OCI-LY1 (cell line): ENCODE data around the gene C17orf50.

ENCODE experiments used
- H2AFZ ChIP-seq: fragments of 200-600 bp; sonication (generic), shearing (Covaris generic); 2 replicates; pipeline ENCODE4 v1.6.0; 2014; ENCODE audit warnings: antibody characterized with exemption, mild to moderate bottlenecking, low read length
- H3F3A ChIP-seq: fragments of 200-600 bp; sonication (generic), shearing (Covaris generic); 2 replicates; pipeline ENCODE4 v1.6.0; 2014; ENCODE audit warnings: mild to moderate bottlenecking, antibody characterized with exemption, low read length, moderate library complexity; ENCODE audit not compliant: insufficient read depth
- H3K27ac ChIP-seq: fragments of 200-600 bp; sonication (generic); 2 replicates; pipeline ENCODE4 v1.5.1; 2014; ENCODE audit warnings: low read length, mixed run types, mild to moderate bottlenecking, low read depth; ENCODE audit not compliant: poor library complexity, severe bottlenecking
- H3K27me3 ChIP-seq: fragments of 200-600 bp; sonication (generic); 2 replicates; pipeline ENCODE4 v1.6.0; 2014; ENCODE audit warnings: antibody characterized with exemption, mild to moderate bottlenecking, low read length, moderate library complexity; ENCODE audit not compliant: insufficient read depth
- H3K36me3 ChIP-seq: fragments of 200-600 bp; sonication (generic); 2 replicates; pipeline ENCODE4 v1.6.1; 2014; ENCODE audit warnings: mild to moderate bottlenecking, antibody characterized with exemption, low read length, moderate library complexity, mixed read lengths; ENCODE audit not compliant: insufficient read depth
- H3K4me1 ChIP-seq: fragments of 200-600 bp; sonication (generic); 2 replicates; pipeline ENCODE4 v1.5.1; 2014; ENCODE audit warnings: mild to moderate bottlenecking, low read length, moderate library complexity; ENCODE audit not compliant: insufficient read depth, severe bottlenecking
- H3K4me2 ChIP-seq: fragments of 200-600 bp; sonication (generic), shearing (Covaris generic); 2 replicates; pipeline ENCODE4 v1.6.1; 2014; ENCODE audit warnings: low read length
- H3K4me3 ChIP-seq: fragments of 200-600 bp; sonication (generic); 2 replicates; pipeline ENCODE4 v1.5.1; 2014; ENCODE audit warnings: low read length, low read depth, mild to moderate bottlenecking, mixed read lengths; ENCODE audit not compliant: poor library complexity, severe bottlenecking
- H3K79me2 ChIP-seq: fragments of 200-600 bp; shearing (Covaris generic); 2 replicates; pipeline ENCODE4 v1.6.1; 2016; ENCODE audit warnings: mixed run types, low read length, mixed read lengths; ENCODE audit not compliant: insufficient read depth
- H3K9ac ChIP-seq: fragments of 200-600 bp; sonication (generic), shearing (Covaris generic); 2 replicates; pipeline ENCODE4 v1.6.1; 2014; ENCODE audit warnings: mild to moderate bottlenecking, low read length, mixed read lengths
- H3K9me2 ChIP-seq: fragments of 200-600 bp; sonication (generic), shearing (Covaris generic); 2 replicates; pipeline ENCODE4 v1.6.1; 2014; ENCODE audit warnings: low read depth, mild to moderate bottlenecking, low read length, mixed read lengths
- H3K9me3 ChIP-seq: fragments of 200-600 bp; shearing (Covaris generic); 2 replicates; pipeline ENCODE4 v1.6.1; 2014; ENCODE audit warnings: low read length, mixed read lengths
- H4K20me1 ChIP-seq: fragments of 200-600 bp; sonication (generic), shearing (Covaris generic); 2 replicates; pipeline ENCODE4 v1.6.0; 2016; ENCODE audit warnings: mild to moderate bottlenecking, low read length; ENCODE audit not compliant: insufficient read depth
- CTCF ChIP-seq: fragments of 200-600 bp; sonication (generic), shearing (Covaris generic); IDR thresholded peaks from 2 replicates; pipeline ENCODE4 v1.5.1; 2017; ENCODE audit warnings: mild to moderate bottlenecking, antibody characterized with exemption, low read length, moderate library complexity, mixed read lengths
- EZH2 ChIP-seq: fragments of 200-600 bp; sonication (generic), shearing (Covaris generic); IDR thresholded peaks from 2 replicates; pipeline ENCODE4 v1.8.0; 2017; ENCODE audit warnings: borderline replicate concordance, mixed run types, mild to moderate bottlenecking, antibody characterized with exemption, low read length, moderate library complexity, mixed read lengths

Gene C17orf50

GRCh38 chr17:35775039-35775438, 14.4 kb downstream of the C17orf50 start:
- H4K20me1 ChIP-seq: no peaks in the 10 kb centered on the region
- H3K36me3 ChIP-seq: no peaks in the 10 kb centered on the region
- H3K4me1 ChIP-seq: no peaks in the 10 kb centered on the region
- H3K9me2 ChIP-seq: no peaks in the 10 kb centered on the region
- H3K4me2 ChIP-seq: no peak overlapping the region
- H3K27ac ChIP-seq: no peak overlapping the region
- H3F3A ChIP-seq: no peaks in the 10 kb centered on the region
- H3K4me3 ChIP-seq: no peak overlapping the region
- H3K27me3 ChIP-seq: 0 out of 2 replicates have a peak, but pooled peaks cover 5% of the 10 kb centered on the region
- H3K9me3 ChIP-seq: no peaks in the 10 kb centered on the region
- H3K79me2 ChIP-seq: no peaks in the 10 kb centered on the region
- TF ChIP-seq EZH2 (no peak), CTCF (no peak)
- no peak overlapping the region for H3K9ac ChIP-seq
- no peak overlapping the region for H2AFZ ChIP-seq

- Histone ChIP-seq H3F3A (no peaks in the 10 kb centered on the region), H3K9me2 (no peaks in the 10 kb centered on the region), H3K9ac (no peak overlapping the region), H3K4me3 (no peak overlapping the region), H3K79me2 (no peaks in the 10 kb centered on the region), H2AFZ (no peak overlapping the region), H3K4me2 (no peak overlapping the region), H4K20me1 (no peaks in the 10 kb centered on the region), H3K27ac (no peak overlapping the region), H3K9me3 (no peaks in the 10 kb centered on the region), H3K4me1 (no peaks in the 10 kb centered on the region), H3K36me3 (no peaks in the 10 kb centered on the region), H3K27me3 (0 out of 2 replicates have a peak, but pooled peaks cover 5% of the 10 kb centered on the region)
- no peak for TF ChIP-seq CTCF
- TF ChIP-seq EZH2: no peak
Measured at GRCh38 chr17:35775583-35775982, 14.9 kb downstream of the C17orf50 start.

- Histone ChIP-seq H3K9me2 (no peaks in the 10 kb centered on the region), H3K79me2 (no peaks in the 10 kb centered on the region), H3K4me3 (no peak overlapping the region), H2AFZ (no peak overlapping the region), H3F3A (no peaks in the 10 kb centered on the region), H3K9ac (no peak overlapping the region), H3K4me2 (no peak overlapping the region), H3K9me3 (no peaks in the 10 kb centered on the region), H4K20me1 (no peaks in the 10 kb centered on the region), H3K4me1 (no peaks in the 10 kb centered on the region), H3K27ac (no peak overlapping the region), H3K27me3 (peaks cover 4% of the 10 kb centered on the region; the same call in 1 of the 2 replicates), H3K36me3 (no peaks in the 10 kb centered on the region)
- TF ChIP-seq EZH2 (no peak), CTCF (no peak)
Measured at GRCh38 chr17:35778641-35779196, 18.0 kb downstream of the C17orf50 start.
